HEK293T (cell line): ENCODE measurements around the gene OOSP3.

ENCODE experiments used
- BHLHE40 ChIP-seq: fragments of 450-650 bp; IDR thresholded peaks from 2 replicates; pipeline ENCODE4 v1.6.1; 2016; ENCODE audit warnings: mild to moderate bottlenecking, moderate library complexity, borderline replicate concordance
- ELF4 ChIP-seq: fragments of 450-650 bp; IDR thresholded peaks from 2 replicates; pipeline ENCODE4 v1.6.1; 2017; ENCODE audit warnings: antibody characterized with exemption
- FOXK2 ChIP-seq: fragments of 450-650 bp; IDR thresholded peaks from 2 replicates; pipeline ENCODE4 v1.6.1; 2016; ENCODE audit warnings: mild to moderate bottlenecking
- FOXM1 ChIP-seq: fragments of 450-650 bp; IDR thresholded peaks from 2 replicates; pipeline ENCODE4 v1.6.1; 2017; ENCODE audit warnings: mild to moderate bottlenecking, borderline replicate concordance
- HDGF ChIP-seq: fragments of 450-650 bp; IDR thresholded peaks from 2 replicates; pipeline ENCODE4 v1.6.1; 2017; ENCODE audit warnings: antibody characterized with exemption, borderline replicate concordance
- L3MBTL2 ChIP-seq: fragments of 450-650 bp; conservative IDR thresholded peaks from 2 replicates; pipeline ENCODE4 v1.6.1; 2016; ENCODE audit warnings: mild to moderate bottlenecking
- LEF1 ChIP-seq: fragments of 450-650 bp; IDR thresholded peaks from 2 replicates; pipeline ENCODE4 v1.6.1; 2017; ENCODE audit warnings: mild to moderate bottlenecking, borderline replicate concordance
- SP1 ChIP-seq: fragments of 450-650 bp; IDR thresholded peaks from 2 replicates; pipeline ENCODE4 v1.6.1; 2017
- SUZ12 ChIP-seq: fragments of 450-650 bp; IDR thresholded peaks from 2 replicates; pipeline ENCODE4 v1.6.1; 2016; ENCODE audit warnings: mild to moderate bottlenecking
- TARDBP ChIP-seq: fragments of 450-650 bp; IDR thresholded peaks from 2 replicates; pipeline ENCODE4 v1.6.1; 2016
- ZNF384 ChIP-seq: fragments of 450-650 bp; IDR thresholded peaks from 2 replicates; pipeline ENCODE4 v1.6.1; 2016

DNA sequence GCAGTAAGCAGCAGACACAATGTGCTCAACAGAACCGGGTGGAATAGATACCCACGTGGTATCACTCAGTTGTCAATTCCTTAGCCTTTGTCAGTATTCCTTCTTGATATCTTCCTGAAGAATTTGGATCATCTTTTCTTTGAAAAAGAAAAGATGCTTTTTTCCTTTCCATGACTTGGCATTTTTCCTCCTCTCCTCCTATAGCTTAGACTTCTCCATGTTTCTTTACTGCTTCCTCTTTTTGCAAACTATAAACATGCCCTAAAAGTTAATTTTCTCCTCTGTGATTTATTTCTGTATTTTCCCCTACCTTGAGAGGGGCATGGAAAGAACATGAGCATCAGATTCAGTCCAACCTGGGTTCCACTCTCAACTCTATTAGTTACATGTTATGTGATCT lies 45.0 kb upstream of the OOSP3 start:
- TF ChIP-seq LEF1 (no peak), BHLHE40 (no peak), SP1 (no peak), SUZ12 (no peak), ZNF384 (no peak), HDGF (no peak), FOXM1 (no peak), ELF4 (no peak), TARDBP (no peak), FOXK2 (no peak), L3MBTL2 (no peak)
